ENCODE measurements around the gene SPOPL.

GRCh38 chr2:138512672-138513071, 11.1 kb downstream of the SPOPL start:
- TF ChIP-seq ZFX (IDR thresholded peaks at IDR 0.05) (no peak), CTCF (conservative IDR thresholded peaks at IDR 0.05) (no peak)

Measured in C4-2B (cell line).